NAMALWA (cell line): ENCODE data around the gene DUT.

Experiments
- DNase-seq: peaks from one replicate; pipeline ENCODE4 v3.0.0-alpha.2; 2015; ENCODE audit warnings: low spot score

The DUT gene

GRCh38 chr15:48371550-48371949 is 40.3 kb downstream of the DUT start:
- DNase-seq, result no peak

DNA sequence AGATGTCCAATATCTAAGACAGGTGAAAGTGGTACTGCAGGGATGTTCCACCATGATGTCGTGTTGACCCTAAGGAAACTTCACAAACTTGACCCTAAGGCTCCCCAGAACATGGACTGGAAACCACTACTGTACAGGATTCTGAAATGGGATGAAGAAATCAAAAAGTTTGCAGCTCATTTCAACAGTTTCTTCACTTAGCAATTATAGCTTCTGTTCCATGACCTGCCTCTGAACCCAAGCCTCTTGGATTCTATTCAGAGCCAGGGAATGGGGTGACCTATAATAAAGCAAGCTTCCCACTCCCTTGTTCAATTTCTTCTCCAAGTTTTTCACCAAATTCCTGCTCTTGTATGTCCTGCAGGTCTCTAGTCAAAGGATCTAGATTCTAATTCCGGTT is 40.7 kb downstream of the DUT start:
- DNase-seq, result no peak

DNA sequence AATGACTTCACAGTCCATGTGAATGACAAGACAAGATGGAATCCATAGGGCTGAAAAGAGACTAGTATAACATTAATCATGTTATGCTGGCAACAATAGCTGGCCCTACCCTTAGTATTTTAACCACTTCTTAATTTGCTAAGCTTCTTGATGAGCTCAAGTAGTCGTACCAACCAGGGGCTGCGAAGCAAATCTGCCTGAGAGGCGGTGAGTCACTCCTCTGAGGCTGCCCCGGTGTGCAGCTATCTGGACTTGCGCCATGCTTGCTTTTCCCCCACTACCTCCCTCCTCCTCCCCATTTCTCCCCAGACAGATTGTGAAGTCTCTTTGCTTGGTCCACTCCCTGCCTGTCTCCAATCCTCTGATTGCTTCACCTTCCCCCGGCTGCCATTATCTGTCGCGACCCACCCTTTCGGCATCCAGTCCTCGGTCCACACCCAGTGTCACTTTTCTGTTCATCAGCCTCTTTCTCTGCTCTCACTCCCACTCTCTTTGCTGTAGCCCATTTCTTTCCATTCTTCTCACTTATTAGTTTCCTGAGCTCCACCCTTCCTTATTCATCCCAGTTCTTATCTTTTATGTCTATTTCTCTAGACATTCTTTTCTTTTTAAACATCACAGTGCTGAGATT is 42.7 kb downstream of the DUT start:
- DNase-seq, result no peak

- DNase-seq, result no peak
Measured at GRCh38 chr15:48374472-48374871, 43.2 kb downstream of the DUT start.

DNA sequence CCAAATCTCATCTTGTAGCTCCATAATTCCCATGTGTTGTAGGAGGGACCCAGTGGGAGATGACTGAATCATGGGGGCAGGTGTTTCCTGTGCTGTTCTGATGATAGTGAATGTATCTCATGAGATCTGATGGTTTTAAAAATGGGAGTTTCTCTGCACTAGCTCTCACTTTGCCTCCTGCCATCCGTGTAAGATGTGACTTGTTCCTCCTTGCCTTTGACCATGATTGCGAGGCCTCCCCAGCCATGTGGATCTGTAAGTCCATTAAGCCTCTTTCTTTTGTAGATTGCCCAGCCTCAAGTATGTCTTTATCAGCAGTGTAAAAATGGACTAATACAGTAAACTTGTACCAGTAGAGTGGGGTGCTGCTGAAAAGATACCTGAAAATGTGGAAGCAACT is 44.5 kb downstream of the DUT start:
- no peak for DNase-seq

GRCh38 chr15:48380198-48380597 is 49.0 kb downstream of the DUT start:
- no peak for DNase-seq

GRCh38 chr15:48381861-48382260 is 50.6 kb downstream of the DUT start:
- no peak for DNase-seq

DNA sequence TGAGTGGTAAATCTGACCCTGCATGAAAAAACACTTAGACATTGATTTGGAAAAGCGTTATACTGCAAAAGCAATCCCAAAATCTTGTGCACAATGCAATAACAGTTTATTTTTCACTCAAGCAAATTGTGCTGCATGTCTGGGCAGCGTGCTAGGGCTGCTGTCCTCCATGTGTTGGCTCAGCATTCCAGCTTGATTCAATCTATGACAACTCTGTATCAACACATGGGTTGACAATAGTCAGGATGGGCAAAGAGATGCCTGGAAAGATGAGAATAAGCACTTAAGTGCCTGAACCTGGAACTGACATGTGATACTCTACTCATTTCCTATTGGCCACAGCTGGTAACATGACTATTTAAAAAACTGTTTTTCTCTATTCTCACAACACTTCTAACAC is 51.8 kb downstream of the DUT start:
- DNase-seq, result no peak

DNA sequence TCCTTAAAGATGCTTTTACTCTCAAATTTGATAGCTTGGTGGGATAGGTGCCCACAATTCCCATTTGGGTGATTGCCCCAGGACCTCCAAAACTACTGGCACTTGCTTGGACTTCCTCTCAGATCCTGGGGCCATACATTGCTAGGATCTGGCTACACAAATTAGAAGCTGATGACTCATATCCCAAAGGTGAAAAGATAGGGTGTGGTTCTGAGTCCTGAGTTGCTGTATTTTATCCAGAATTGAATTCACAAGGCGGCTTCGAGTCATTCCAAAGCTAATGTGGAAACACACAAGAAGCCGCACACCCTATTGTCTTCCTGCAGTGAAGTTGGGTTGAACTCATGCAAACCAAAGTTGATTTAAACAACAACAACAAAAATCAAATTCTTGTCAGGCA is 53.4 kb downstream of the DUT start:
- DNase-seq, result no peak

DNA sequence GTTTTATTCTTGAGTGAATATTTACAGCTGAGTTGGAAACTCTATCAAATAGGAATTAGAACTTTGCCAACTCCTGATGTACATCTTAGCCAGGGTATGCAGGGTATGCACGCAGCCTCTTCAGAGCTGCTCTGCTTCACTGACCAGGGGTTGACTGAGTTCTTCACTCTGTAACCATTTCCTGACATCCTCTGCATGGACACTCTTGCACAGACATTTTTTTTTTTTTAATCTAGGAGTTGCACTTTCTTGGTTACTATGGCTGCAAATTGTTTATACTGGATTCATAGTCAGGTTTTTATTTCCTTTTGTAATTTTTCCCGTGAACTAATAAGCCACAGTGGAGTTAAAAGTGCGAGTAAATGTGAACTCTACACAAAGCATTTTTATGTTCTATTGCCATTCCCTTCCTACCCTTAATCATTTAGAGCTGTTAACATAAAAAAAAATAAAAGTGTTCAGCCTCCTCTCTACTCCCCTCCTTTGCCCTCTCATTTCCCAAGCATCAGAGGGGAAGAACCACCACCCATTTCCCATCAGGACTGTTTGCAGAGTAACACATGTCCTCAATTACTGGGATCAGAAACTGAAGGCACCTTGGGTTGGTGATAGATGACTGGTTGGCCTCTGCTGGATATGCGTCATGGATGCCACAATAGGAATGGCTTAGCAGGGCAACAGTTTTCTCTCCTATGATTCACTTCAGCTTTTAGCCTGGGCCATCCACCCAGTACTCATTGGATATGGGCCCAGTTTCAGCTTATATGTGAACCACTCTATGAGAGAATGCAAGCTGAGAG is 54.0 kb downstream of the DUT start:
- no peak for DNase-seq

DNA sequence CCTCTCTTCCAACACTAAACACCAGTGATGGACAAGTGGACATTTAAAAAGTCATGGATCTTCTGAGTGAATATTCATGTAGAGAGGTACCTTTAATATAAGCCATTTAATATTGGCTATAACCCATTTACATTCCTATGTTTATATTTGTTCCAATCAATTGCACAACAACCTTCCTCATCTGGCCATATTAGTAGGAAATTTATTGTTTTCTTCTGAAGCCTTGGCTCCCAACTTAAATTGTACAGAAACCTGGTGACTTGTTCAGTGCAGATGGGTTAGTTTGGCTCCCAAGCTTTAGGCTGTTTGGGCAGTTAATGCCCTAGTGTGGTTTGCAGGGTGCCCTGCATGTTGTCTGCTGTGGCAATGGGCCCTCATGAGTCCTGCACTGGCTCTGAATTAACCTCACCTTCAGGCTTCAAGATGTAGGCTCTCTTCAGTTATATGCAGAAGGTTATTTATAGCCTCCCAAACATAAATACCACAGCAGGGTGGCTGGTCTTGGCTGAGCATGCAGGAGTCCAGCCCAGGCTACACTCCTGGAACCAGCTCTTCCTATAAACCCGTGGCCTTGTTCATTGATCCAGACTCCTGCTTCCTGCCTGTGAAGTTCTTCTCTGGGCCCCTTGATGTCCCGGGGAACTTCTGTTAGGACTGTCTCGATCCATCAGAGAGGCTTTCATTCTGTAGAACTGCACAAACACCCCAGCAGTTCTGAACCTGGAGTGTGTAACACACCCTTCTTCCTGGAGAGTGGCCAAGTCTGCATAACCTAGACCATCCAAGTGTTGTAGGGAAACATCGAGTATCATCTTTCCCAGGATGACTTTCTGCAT is 57.0 kb downstream of the DUT start:
- DNase-seq, result no peak

DNA sequence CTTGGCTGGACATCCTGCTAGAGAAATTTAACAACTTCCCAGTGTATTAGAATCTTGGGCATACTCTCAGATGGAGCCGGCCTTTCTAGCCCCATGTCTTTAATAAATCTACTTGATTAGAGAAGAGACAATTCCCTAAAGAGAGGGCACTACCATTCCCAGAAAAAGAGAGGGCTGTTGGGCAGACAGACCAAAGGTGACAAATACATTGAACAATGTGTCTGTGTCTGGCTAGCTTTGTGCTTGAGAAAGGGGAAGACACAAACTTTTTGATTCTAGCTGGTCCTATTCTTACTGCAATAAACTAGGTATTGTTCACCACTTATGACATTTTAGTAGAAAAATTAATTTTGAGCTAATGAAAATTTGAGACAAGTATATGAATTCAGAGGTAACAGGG is 57.7 kb downstream of the DUT start:
- no peak for DNase-seq

GRCh38 chr15:48389691-48390143 is 58.5 kb downstream of the DUT start:
- DNase-seq, result no peak

GRCh38 chr15:48391950-48392349 is 60.7 kb downstream of the DUT start:
- DNase-seq, result no peak

DNA sequence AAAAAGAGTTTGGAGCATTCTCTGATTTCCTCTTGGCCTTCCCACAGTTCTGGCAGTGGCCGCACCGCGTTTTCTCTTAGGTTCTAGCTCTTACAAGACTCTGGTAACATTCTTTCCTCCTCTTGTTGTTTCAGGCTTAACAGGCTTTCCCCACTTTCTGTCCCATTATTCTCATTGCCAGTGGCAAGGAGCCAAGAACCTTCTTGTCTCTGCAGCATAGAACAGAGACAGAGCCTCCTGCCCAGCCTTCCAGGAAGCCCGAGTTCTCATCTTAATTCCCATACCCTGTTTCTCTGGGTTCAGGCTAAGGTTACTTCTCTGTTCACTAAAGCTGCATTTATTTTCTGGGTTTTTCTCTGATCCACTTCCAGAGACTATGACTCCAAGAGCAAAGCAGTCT is 61.1 kb downstream of the DUT start:
- DNase-seq, result no peak
